HEK293 (cell line): ENCODE measurements around the gene XDH.

ENCODE experiments used
- CTCF ChIA-PET: fragments of 350-600 bp; formaldehyde crosslinking; extraction: SDS; loops from one replicate; lab custom pipeline; 2021; ENCODE audit warnings: antibody characterized with exemption; lab: Yijun Ruan, JAX
- POLR2A ChIA-PET: fragments of 300-600 bp; formaldehyde crosslinking; extraction: SDS; loops from one replicate; lab custom pipeline; 2020; ENCODE audit warnings: antibody characterized with exemption, inconsistent platforms; lab: Yijun Ruan, JAX
- H3K27ac ChIP-seq: fragments of 200-500 bp; sonication (Bioruptor generic); 2 replicates; pipeline ENCODE4 v1.5.1; 2014; ENCODE audit warnings: low read depth, low read length, control low read depth, inconsistent platforms; ENCODE audit errors: extremely low read depth
- H3K36me3 ChIP-seq, 2 experiments: fragments of 200-500 bp in 1 of 2; sonication (Bioruptor generic) in 1 of 2; 1 replicate in 1 of 2; 2 replicates in 1 of 2; pipeline ENCODE4 v1.5.1; 2014 to 2017; ENCODE audit warnings: inconsistent platforms in 2 of 2, low read length in 2 of 2; ENCODE audit not compliant: control insufficient read depth in 2 of 2, insufficient read depth in 1 of 2
- H3K4me1 ChIP-seq: fragments of 200-500 bp; sonication (Bioruptor generic); 2 replicates; pipeline ENCODE4 v1.5.1; 2014; ENCODE audit warnings: mild to moderate bottlenecking, low read length, inconsistent platforms; ENCODE audit not compliant: control insufficient read depth, insufficient read depth
- H3K4me3 ChIP-seq: 2 replicates; pipeline ENCODE4 v1.5.1; 2011; ENCODE audit warnings: low read depth, mild to moderate bottlenecking, control low read depth, low read length, moderate library complexity
- H3K9me3 ChIP-seq: fragments of 200-500 bp; sonication (Bioruptor generic); 2 replicates; pipeline ENCODE4 v1.5.1; 2014; ENCODE audit warnings: low read depth, low read length, inconsistent platforms; ENCODE audit not compliant: control insufficient read depth, insufficient read depth
- ATF2 ChIP-seq: fragments of 450-650 bp; formaldehyde crosslinking; IDR thresholded peaks from 2 replicates; pipeline ENCODE4 v1.5.1; 2016; ENCODE audit warnings: missing biosample characterization, missing genetic modification characterization, low read depth
- PATZ1 ChIP-seq: fragments of 450-650 bp; formaldehyde crosslinking; IDR thresholded peaks from 2 replicates; pipeline ENCODE4 v1.5.1; 2016; ENCODE audit warnings: missing biosample characterization, missing genetic modification characterization
- RBAK ChIP-seq: fragments of 450-650 bp; formaldehyde crosslinking; IDR thresholded peaks from 2 replicates; pipeline ENCODE4 v1.5.1; 2016; ENCODE audit warnings: missing biosample characterization, missing genetic modification characterization
- SCRT2 ChIP-seq: fragments of 450-650 bp; formaldehyde crosslinking; IDR thresholded peaks from 2 replicates; pipeline ENCODE4 v1.5.1; 2016; ENCODE audit warnings: missing biosample characterization, missing genetic modification characterization
- TRIM28 ChIP-seq: IDR thresholded peaks from 2 replicates; pipeline ENCODE4 v1.6.1; 2011; ENCODE audit warnings: low read length, control low read depth, borderline replicate concordance
- WT1 ChIP-seq: fragments of 450-650 bp; formaldehyde crosslinking; IDR thresholded peaks from 2 replicates; pipeline ENCODE4 v1.5.1; 2016; ENCODE audit warnings: missing biosample characterization, missing genetic modification characterization
- ZBTB17 ChIP-seq: fragments of 450-650 bp; formaldehyde crosslinking; IDR thresholded peaks from 2 replicates; pipeline ENCODE4 v1.5.1; 2016; ENCODE audit warnings: missing biosample characterization, missing genetic modification characterization
- ZIC2 ChIP-seq: fragments of 450-650 bp; formaldehyde crosslinking; IDR thresholded peaks from 2 replicates; pipeline ENCODE4 v1.5.1; 2016; ENCODE audit warnings: missing biosample characterization, missing genetic modification characterization
- ZNF114 ChIP-seq: fragments of 450-650 bp; formaldehyde crosslinking; IDR thresholded peaks from 2 replicates; pipeline ENCODE4 v1.5.0; 2017; ENCODE audit warnings: missing biosample characterization, missing genetic modification characterization
- ZNF174 ChIP-seq: fragments of 450-650 bp; formaldehyde crosslinking; IDR thresholded peaks from 2 replicates; pipeline ENCODE4 v1.5.0; 2017; ENCODE audit warnings: missing biosample characterization, mild to moderate bottlenecking, missing genetic modification characterization
- ZNF292 ChIP-seq: fragments of 450-650 bp; formaldehyde crosslinking; IDR thresholded peaks from 2 replicates; pipeline ENCODE4 v1.5.1; 2016; ENCODE audit warnings: low read depth, missing biosample characterization, missing genetic modification characterization, borderline replicate concordance
- ZNF324 ChIP-seq: fragments of 450-650 bp; formaldehyde crosslinking; IDR thresholded peaks from 2 replicates; pipeline ENCODE4 v1.5.1; 2016; ENCODE audit warnings: missing biosample characterization, missing genetic modification characterization
- ZNF530 ChIP-seq: fragments of 450-650 bp; formaldehyde crosslinking; IDR thresholded peaks from 2 replicates; pipeline ENCODE4 v1.5.1; 2016; ENCODE audit warnings: low read depth, missing biosample characterization, missing genetic modification characterization
- ZNF560 ChIP-seq: fragments of 450-650 bp; formaldehyde crosslinking; IDR thresholded peaks from 2 replicates; pipeline ENCODE4 v1.5.1; 2017; ENCODE audit warnings: missing biosample characterization, missing genetic modification characterization, borderline replicate concordance
- ZNF610 ChIP-seq: fragments of 450-650 bp; formaldehyde crosslinking; IDR thresholded peaks from 2 replicates; pipeline ENCODE4 v1.5.1; 2016; ENCODE audit warnings: missing biosample characterization, missing genetic modification characterization, borderline replicate concordance
- ZNF664 ChIP-seq: fragments of 450-650 bp; formaldehyde crosslinking; IDR thresholded peaks from 2 replicates; pipeline ENCODE4 v1.5.1; 2016; ENCODE audit warnings: missing biosample characterization, missing genetic modification characterization
- ZNF692 ChIP-seq: fragments of 450-650 bp; formaldehyde crosslinking; IDR thresholded peaks from 2 replicates; pipeline ENCODE4 v1.5.1; 2016; ENCODE audit warnings: missing biosample characterization, missing genetic modification characterization
- ZNF792 ChIP-seq: fragments of 450-650 bp; formaldehyde crosslinking; IDR thresholded peaks from 2 replicates; pipeline ENCODE4 v1.5.1; 2016; ENCODE audit warnings: missing biosample characterization, missing genetic modification characterization
- TF ChIP-seq, protein P1 (sequence below): fragments of 450-650 bp; formaldehyde crosslinking; IDR thresholded peaks from 2 replicates; pipeline ENCODE4 v1.5.1; 2016; ENCODE audit warnings: missing biosample characterization, missing genetic modification characterization
- TF ChIP-seq, protein P2 (sequence below): fragments of 450-650 bp; IDR thresholded peaks from 2 replicates; pipeline ENCODE4 v1.5.1; 2018; ENCODE audit warnings: missing biosample characterization, missing genetic modification characterization

Gene XDH

DNA sequence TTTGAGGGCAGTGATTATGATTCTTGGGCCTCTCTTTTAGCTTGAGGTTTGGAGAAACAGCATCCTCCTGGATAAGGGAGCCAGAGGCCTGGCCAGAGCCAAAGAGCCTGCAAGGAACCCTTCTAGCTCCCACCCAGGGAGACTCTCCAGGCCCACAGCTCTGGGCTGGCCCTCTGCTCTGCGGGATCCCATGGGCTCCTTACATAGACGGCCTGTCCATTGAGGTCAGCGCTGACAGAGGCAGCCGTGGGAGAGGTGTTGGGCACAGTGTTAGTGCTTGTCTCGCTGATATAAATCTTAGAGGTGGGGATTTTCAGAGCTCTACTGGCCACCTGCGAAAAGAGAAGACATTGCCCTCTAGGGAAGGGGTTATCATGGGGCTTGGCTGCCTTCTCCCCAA is 67.2 kb downstream of the XDH start:
- POLR2A ChIA-PET, result no interaction called here
- TF ChIP-seq WT1 (tag by site-specific recombination) (no peak), PATZ1 (tag by site-specific recombination) (no peak), ZNF324 (tag by site-specific recombination) (no peak), ZIC2 (no peak), RBAK (tag by site-specific recombination) (no peak), ZNF610 (tag by site-specific recombination) (no peak), ZNF174 (tag by site-specific recombination) (no peak), ZNF292 (tag by site-specific recombination) (no peak), ZNF560 (tag by site-specific recombination) (no peak), ZBTB17 (no peak), ZNF792 (tag by site-specific recombination) (no peak), ATF2 (tag by site-specific recombination) (no peak), ZNF692 (tag by site-specific recombination) (no peak), ZNF664 (tag by site-specific recombination) (no peak), SCRT2 (tag by site-specific recombination) (no peak), ZNF530 (no peak), TRIM28 (no peak), ZNF114 (tag by site-specific recombination) (no peak)
- TF ChIP-seq, protein P1, sequence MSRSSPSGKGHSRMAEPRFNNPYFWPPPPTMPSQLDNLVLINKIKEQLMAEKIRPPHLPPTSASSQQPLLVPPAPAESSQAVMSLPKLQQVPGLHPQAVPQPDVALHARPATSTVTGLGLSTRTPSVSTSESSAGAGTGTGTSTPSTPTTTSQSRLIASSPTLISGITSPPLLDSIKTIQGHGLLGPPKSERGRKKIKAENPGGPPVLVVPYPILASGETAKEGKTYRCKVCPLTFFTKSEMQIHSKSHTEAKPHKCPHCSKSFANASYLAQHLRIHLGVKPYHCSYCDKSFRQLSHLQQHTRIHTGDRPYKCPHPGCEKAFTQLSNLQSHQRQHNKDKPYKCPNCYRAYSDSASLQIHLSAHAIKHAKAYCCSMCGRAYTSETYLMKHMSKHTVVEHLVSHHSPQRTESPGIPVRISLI (tag by site-specific recombination), result no peak
- TF ChIP-seq, protein P2, sequence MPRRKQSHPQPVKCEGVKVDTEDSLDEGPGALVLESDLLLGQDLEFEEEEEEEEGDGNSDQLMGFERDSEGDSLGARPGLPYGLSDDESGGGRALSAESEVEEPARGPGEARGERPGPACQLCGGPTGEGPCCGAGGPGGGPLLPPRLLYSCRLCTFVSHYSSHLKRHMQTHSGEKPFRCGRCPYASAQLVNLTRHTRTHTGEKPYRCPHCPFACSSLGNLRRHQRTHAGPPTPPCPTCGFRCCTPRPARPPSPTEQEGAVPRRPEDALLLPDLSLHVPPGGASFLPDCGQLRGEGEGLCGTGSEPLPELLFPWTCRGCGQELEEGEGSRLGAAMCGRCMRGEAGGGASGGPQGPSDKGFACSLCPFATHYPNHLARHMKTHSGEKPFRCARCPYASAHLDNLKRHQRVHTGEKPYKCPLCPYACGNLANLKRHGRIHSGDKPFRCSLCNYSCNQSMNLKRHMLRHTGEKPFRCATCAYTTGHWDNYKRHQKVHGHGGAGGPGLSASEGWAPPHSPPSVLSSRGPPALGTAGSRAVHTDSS (tag by site-specific recombination), result no peak
- Histone ChIP-seq H3K36me3 (no peaks in the 10 kb centered on the region), H3K4me1 (no peaks in the 10 kb centered on the region), H3K4me3 (no peak overlapping the region), H3K27ac (no peak overlapping the region), H3K9me3 (no peaks in the 10 kb centered on the region)
- CTCF ChIA-PET, result interaction anchor here (0.8 kb wide), 1 partner anchor 14 kb away, joined by 3 read pairs; no protein-coding TSS in a partner anchor
